Stimulated activated CD4-positive, alpha-beta T cell treated with anti-CD3 and anti-CD28 coated beads, Interleukin-2, amount 100 ng/mL, for 4 hours (primary cell): ENCODE data around the gene ITGB3BP.

ENCODE experiments used
- DNase-seq: peaks from one replicate; pipeline ENCODE4 v3.0.0-alpha.2; 2020; ENCODE audit warnings: low read depth

ITGB3BP gene

GRCh38 chr1:63418101-63418500, 104.9 kb downstream of the ITGB3BP start:
- no peak for DNase-seq

GRCh38 chr1:63414691-63415365, 108.2 kb downstream of the ITGB3BP start:
- DNase-seq, result no peak

- DNase-seq, result no peak
Observed at GRCh38 chr1:63413394-63413793, 109.6 kb downstream of the ITGB3BP start.

GRCh38 chr1:63411066-63411465, 112.0 kb downstream of the ITGB3BP start:
- DNase-seq, result no peak

GRCh38 chr1:63408331-63408730, 114.7 kb downstream of the ITGB3BP start:
- DNase-seq, result no peak

- no peak for DNase-seq
Observed at GRCh38 chr1:63407002-63407401, 116.0 kb downstream of the ITGB3BP start.

GRCh38 chr1:63405987-63406386, 117.0 kb downstream of the ITGB3BP start:
- no peak for DNase-seq

- DNase-seq, result no peak
Observed at GRCh38 chr1:63405021-63405420, 118.0 kb downstream of the ITGB3BP start.

GRCh38 chr1:63403386-63403785, 119.6 kb downstream of the ITGB3BP start:
- no peak for DNase-seq

- no peak for DNase-seq
Observed at GRCh38 chr1:63401945-63402344, 121.1 kb downstream of the ITGB3BP start.
